H1 (cell line): Measurements from ENCODE around the gene ZNF598. TPM values are rescaled to one million over a fixed set of nuclear protein-coding genes. Genes with fewer than 3 reads are reported as not detected.

Source experiments
- CTCF ChIA-PET: fragments of 300-600 bp; sonication (Branson Sonifier 250); formaldehyde crosslinking; loops from one replicate; lab custom pipeline; 2021; ENCODE audit not compliant: partially characterized antibody; lab: Charles Lee
- POLR2A ChIA-PET: fragments of 300-600 bp; sonication (Branson Sonifier 250); formaldehyde crosslinking; loops from one replicate; lab custom pipeline; 2021; ENCODE audit warnings: inconsistent platforms; ENCODE audit not compliant: partially characterized antibody; lab: Charles Lee
- DNase-seq, 2 experiments: peaks; one replicate each; pipeline versions ENCODE4 v3.0.0 to v3.0.0-alpha.2; 2010 to 2022; ENCODE audit warnings: low spot score in 2 of 2, low read depth in 1 of 2, mixed read lengths in 1 of 2
- FAIRE-seq: peaks from 2 replicates; lab custom pipeline; 2011; peaks lifted over from hg19 to GRCh38; lab: Jason Lieb, UNC
- H2AFZ ChIP-seq: 2 replicates; pipeline ENCODE4 v1.8.1; 2012; ENCODE audit warnings: low read length, inconsistent platforms
- H2AK5ac ChIP-seq: 2 replicates; pipeline ENCODE4 v1.6.1; 2013; ENCODE audit warnings: low read depth, low read length
- H2BK120ac ChIP-seq: replicated peaks from 2 replicates; pipeline ENCODE3; 2013; ENCODE audit warnings: low read depth, low read length, inconsistent platforms
- H2BK12ac ChIP-seq: 2 replicates; pipeline ENCODE4 v1.6.1; 2013; ENCODE audit warnings: low read depth, low read length
- H2BK15ac ChIP-seq: 2 replicates; pipeline ENCODE4 v1.6.1; 2013; ENCODE audit warnings: low read length
- H2BK20ac ChIP-seq: 2 replicates; pipeline ENCODE4 v1.6.1; 2013; ENCODE audit warnings: low read length
- H2BK5ac ChIP-seq: 2 replicates; pipeline ENCODE4 v1.6.1; 2013; ENCODE audit warnings: low read depth, low read length
- H3K14ac ChIP-seq: 2 replicates; pipeline ENCODE4 v1.6.1; 2013; ENCODE audit warnings: inconsistent platforms; ENCODE audit not compliant: insufficient read length
- H3K18ac ChIP-seq: 2 replicates; pipeline ENCODE4 v1.6.1; 2013; ENCODE audit warnings: low read length; ENCODE audit errors: extremely low read depth
- H3K23ac ChIP-seq: 2 replicates; pipeline ENCODE4 v1.6.1; 2013; ENCODE audit warnings: inconsistent platforms; ENCODE audit not compliant: insufficient read length
- H3K23me2 ChIP-seq: 2 replicates; pipeline ENCODE4 v1.6.1; 2013; ENCODE audit warnings: low read depth, low read length
- H3K27ac ChIP-seq: 2 replicates; pipeline ENCODE4 v1.6.1; 2011; ENCODE audit warnings: low read depth, low read length, inconsistent platforms
- H3K27me3 ChIP-seq, 4 experiments: replicated peaks in 1 of 4; 1 replicate in 1 of 4; 2 replicates in 3 of 4; pipeline versions ENCODE4 v1.6.1 to v1.8.1; 2011 to 2013; ENCODE audit warnings: low read length in 3 of 4, mild to moderate bottlenecking in 3 of 4, inconsistent platforms in 2 of 4, mixed read lengths in 2 of 4, moderate library complexity in 1 of 4; ENCODE audit not compliant: control insufficient read depth in 3 of 4, insufficient read depth in 3 of 4; ENCODE audit errors: extremely low read depth in 1 of 4
- H3K36me3 ChIP-seq, 4 experiments: 2 replicates each; pipeline versions ENCODE4 v1.6.1 to v1.8.1; 2011 to 2013; ENCODE audit warnings: mild to moderate bottlenecking in 4 of 4, low read length in 3 of 4, moderate library complexity in 2 of 4, control low read depth in 1 of 4, inconsistent platforms in 1 of 4; ENCODE audit not compliant: insufficient read depth in 4 of 4, control insufficient read depth in 2 of 4
- H3K4ac ChIP-seq: replicated peaks from 2 replicates; pipeline ENCODE3; 2013; ENCODE audit warnings: low read length, low read depth, mixed read lengths, inconsistent platforms; ENCODE audit not compliant: insufficient read length
- H3K4me1 ChIP-seq, 4 experiments: replicated peaks in 1 of 4; 1 replicate in 1 of 4; 2 replicates in 3 of 4; pipeline versions ENCODE4 v1.6.1 to v1.8.1; 2011 to 2013; ENCODE audit warnings: low read length in 3 of 4, inconsistent platforms in 2 of 4, mixed read lengths in 1 of 4; ENCODE audit not compliant: insufficient read depth in 4 of 4, control insufficient read depth in 3 of 4
- H3K4me2 ChIP-seq, 2 experiments: 2 replicates each; pipeline versions ENCODE4 v1.6.1 to v1.8.1; 2011 to 2013; ENCODE audit warnings: low read depth in 2 of 2, low read length in 2 of 2, control low read depth in 1 of 2, inconsistent platforms in 1 of 2, mild to moderate bottlenecking in 1 of 2; ENCODE audit not compliant: insufficient read depth in 1 of 2
- H3K4me3 ChIP-seq, 4 experiments: fragments of 200-600, 300-600 bp in 1 of 4; sonication (generic), shearing (Covaris generic), sonication (Bioruptor Twin) in 1 of 4; 2 replicates each; pipeline versions ENCODE4 v1.5.1 to v1.8.1; 2011 to 2016; ENCODE audit warnings: low read length in 4 of 4, low read depth in 3 of 4, control low read depth in 2 of 4, inconsistent platforms in 2 of 4, mild to moderate bottlenecking in 2 of 4, mixed read lengths in 1 of 4, moderate library complexity in 1 of 4; ENCODE audit not compliant: insufficient read depth in 2 of 4; ENCODE audit errors: extremely low read depth in 1 of 4
- H3K56ac ChIP-seq: replicated peaks from 2 replicates; pipeline ENCODE3; 2013; ENCODE audit warnings: low read depth, mild to moderate bottlenecking, mixed read lengths, low read length, inconsistent platforms; ENCODE audit not compliant: insufficient read length
- H3K79me1 ChIP-seq: 2 replicates; pipeline ENCODE4 v1.6.1; 2013; ENCODE audit warnings: low read depth, low read length, control low read depth
- H3K79me2 ChIP-seq, 2 experiments: 2 replicates each; pipeline versions ENCODE4 v1.6.1 to v1.8.1; 2012 to 2013; ENCODE audit warnings: low read length in 2 of 2, mild to moderate bottlenecking in 2 of 2, inconsistent platforms in 1 of 2; ENCODE audit not compliant: insufficient read depth in 2 of 2, control insufficient read depth in 1 of 2
- H3K9ac ChIP-seq, 4 experiments: replicated peaks in 1 of 4; 1 replicate in 1 of 4; 2 replicates in 3 of 4; pipeline versions ENCODE4 v1.6.1 to v1.8.1; 2011 to 2013; ENCODE audit warnings: low read depth in 3 of 4, low read length in 3 of 4, control low read depth in 2 of 4, mild to moderate bottlenecking in 2 of 4, moderate library complexity in 2 of 4, inconsistent platforms in 1 of 4; ENCODE audit errors: extremely low read depth in 1 of 4
- H3K9me3 ChIP-seq, 2 experiments: 2 replicates each; pipeline versions ENCODE4 v1.6.1 to v1.8.1; 2012 to 2013; ENCODE audit warnings: mild to moderate bottlenecking in 2 of 2, moderate library complexity in 2 of 2, control low read depth in 1 of 2, inconsistent platforms in 1 of 2, low read depth in 1 of 2, low read length in 1 of 2, mixed read lengths in 1 of 2; ENCODE audit not compliant: insufficient read depth in 2 of 2
- H4K20me1 ChIP-seq, 2 experiments: replicated peaks in 1 of 2; 2 replicates each; pipeline versions ENCODE3 to v1.8.1; 2011 to 2013; ENCODE audit warnings: inconsistent platforms in 2 of 2, low read length in 2 of 2, mild to moderate bottlenecking in 1 of 2; ENCODE audit not compliant: insufficient read depth in 2 of 2, control insufficient read depth in 1 of 2
- H4K5ac ChIP-seq: 2 replicates; pipeline ENCODE4 v1.6.1; 2013; ENCODE audit warnings: low read length, low read depth, mixed read lengths, inconsistent platforms; ENCODE audit not compliant: insufficient read length
- H4K8ac ChIP-seq: 2 replicates; pipeline ENCODE4 v1.8.0; 2013; ENCODE audit warnings: mild to moderate bottlenecking, moderate library complexity, low read length, inconsistent platforms; ENCODE audit not compliant: insufficient read depth; ENCODE audit errors: extremely low read depth
- H4K91ac ChIP-seq: replicated peaks from 2 replicates; pipeline ENCODE3; 2013; ENCODE audit warnings: low read length, mixed read lengths, inconsistent platforms; ENCODE audit not compliant: insufficient read length
- CEBPB ChIP-seq: IDR thresholded peaks from 2 replicates; pipeline ENCODE4 v1.6.1; 2012; ENCODE audit warnings: low read depth, low read length
- CHD2 ChIP-seq: IDR thresholded peaks from 2 replicates; pipeline ENCODE4 v1.6.1; 2012; ENCODE audit warnings: low read length, improper control_type of control experiment
- CREB1 ChIP-seq: IDR thresholded peaks from 2 replicates; pipeline ENCODE4 v1.6.1; 2012; ENCODE audit warnings: inconsistent platforms
- HDAC6 ChIP-seq: IDR thresholded peaks from one replicate; pipeline ENCODE4 v1.7.1; 2012; ENCODE audit warnings: low read depth, mild to moderate bottlenecking, inconsistent platforms, low read length, moderate library complexity
- JUN ChIP-seq: IDR thresholded peaks from 2 replicates; pipeline ENCODE4 v1.6.1; 2011; ENCODE audit warnings: low read depth, mild to moderate bottlenecking, improper control_type of control experiment, low read length
- POLR2A ChIP-seq, 2 experiments: IDR thresholded peaks; 1 replicate in 1 of 2; 2 replicates in 1 of 2; pipeline ENCODE4 v1.6.1; 2011; ENCODE audit warnings: low read depth in 2 of 2, low read length in 2 of 2, mild to moderate bottlenecking in 2 of 2; ENCODE audit errors: control extremely low read depth in 1 of 2
- RXRA ChIP-seq: IDR thresholded peaks from 2 replicates; pipeline ENCODE4 v1.6.1; 2011; ENCODE audit warnings: low read depth, mild to moderate bottlenecking, low read length, moderate library complexity; ENCODE audit not compliant: insufficient read depth
- SRF ChIP-seq: IDR thresholded peaks from 2 replicates; pipeline ENCODE4 v1.6.1; 2011; ENCODE audit warnings: mild to moderate bottlenecking, low read depth, low read length, moderate library complexity
- TAF1 ChIP-seq: IDR thresholded peaks from 2 replicates; pipeline ENCODE4 v1.6.1; 2011; ENCODE audit warnings: mild to moderate bottlenecking, low read depth, low read length
- YY1 ChIP-seq: IDR thresholded peaks from 2 replicates; pipeline ENCODE4 v1.6.1; 2011; ENCODE audit warnings: low read depth, mild to moderate bottlenecking, low read length
- WGBS, 2 experiments: shearing (Covaris generic) in 1 of 2; methylation state at CpG; one replicate each; pipeline versions ENCODE4 v1.1.6 to v1.1.7; 2013 to 2015; ENCODE audit warnings: low lambda C conversion rate in 2 of 2, mixed read lengths in 2 of 2, inconsistent platforms in 1 of 2, low coverage in 1 of 2, missing lambda C conversion rate in 1 of 2; ENCODE audit not compliant: insufficient replicate concordance in 2 of 2, insufficient coverage in 1 of 2, insufficient read length in 1 of 2; ENCODE audit errors: extremely low coverage in 1 of 2, missing lambda C conversion rate in 1 of 2; 5-methylcytosine and 5-hydroxymethylcytosine counted together
- polyA plus RNA-seq, 7 experiments: library from polyadenylated mRNA; depleted of rRNA in 3 of 7; stranded (reverse) in 5 of 7; unstranded in 2 of 7; fragments of >200 nt in 5 of 7; fragments of 200-250 nt in 2 of 7; gene quantifications; 1 replicate in 5 of 7; 2 replicates in 1 of 7; 4 replicates in 1 of 7; pipeline versions ENCODE4 v1.2.1 to v1.2.3, GENCODE V29; 2011 to 2013; ENCODE audit warnings: missing spikeins in 2 of 7, mixed read lengths in 2 of 7
- total RNA-seq: library from RNA; stranded (reverse); fragmentation: NEBNext Ultra II Directional; extraction: Animal tissue kit (Norgen Biotek cat#: 25700); gene quantifications from 2 replicates; pipeline ENCODE4 v1.2.1, GENCODE V29; 2021
- TF ChIP-seq, protein P1 (sequence below), 3 experiments: IDR thresholded peaks; 1 replicate in 2 of 3; 2 replicates in 1 of 3; pipeline versions ENCODE4 v1.5.1 to v1.6.1; 2011; ENCODE audit warnings: low read length in 3 of 3, mild to moderate bottlenecking in 3 of 3, inconsistent platforms in 2 of 3, low read depth in 1 of 3, moderate library complexity in 1 of 3; ENCODE audit not compliant: insufficient read depth in 1 of 3; ENCODE audit errors: control extremely low read depth in 1 of 3

Gene ZNF598
- total and polyA plus RNA-seq, 2 of the 8 experiments (the other 6 are each of a cell fraction or from before 2014, with no cell fraction given), result 29.3 to 47.6 TPM

DNA sequence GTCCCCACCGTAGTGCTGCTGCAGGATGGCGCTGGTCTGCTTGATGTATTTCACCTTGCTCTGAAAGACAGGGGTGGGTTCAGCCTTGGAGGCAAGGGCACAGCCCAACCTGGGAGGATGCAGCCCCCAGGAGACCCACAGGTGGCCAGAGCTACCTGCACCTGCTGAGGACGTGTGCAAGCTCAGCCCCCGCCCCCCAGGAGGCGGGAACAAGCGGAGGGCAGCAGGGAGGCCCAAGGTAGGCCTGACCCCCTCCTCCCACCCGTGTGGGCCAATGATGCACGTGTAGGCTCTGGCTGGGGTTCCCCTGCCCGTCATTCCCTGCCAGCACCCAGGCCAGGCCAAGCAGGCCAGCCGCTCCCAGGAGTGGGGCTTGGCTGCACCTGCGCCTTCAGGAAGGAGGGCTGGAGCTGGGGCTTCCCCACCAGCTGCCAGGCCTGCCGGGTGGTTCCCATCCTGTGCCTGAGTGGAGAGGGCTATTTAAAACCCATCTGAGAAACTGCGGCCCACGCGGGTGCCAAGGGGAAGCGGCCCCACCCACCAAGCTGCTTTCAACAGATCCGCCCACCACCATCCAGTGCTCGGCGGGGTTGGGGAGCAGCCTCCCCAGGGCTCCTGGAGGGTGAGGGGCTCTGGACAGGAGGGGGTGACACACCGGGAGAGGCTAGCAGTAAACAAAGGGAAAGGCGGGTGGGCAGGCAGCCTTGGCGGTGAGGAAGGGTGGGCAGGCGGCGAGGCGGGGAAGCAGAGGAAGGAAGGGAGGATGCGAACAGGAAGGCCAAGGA is 34.2 kb upstream of the ZNF598 start:
- Histone ChIP-seq H3K23me2 (peaks cover 10% of the 10 kb centered on the region), H3K23ac (no peak overlapping the region), H3K14ac (no peak overlapping the region), H4K8ac (0 out of 2 replicates have a peak overlapping the region, but pooled peaks have one; percentile 25), H2BK5ac (no peak overlapping the region), H3K27me3 (no peaks in the 10 kb centered on the region; a peak in 1 of 7 replicates), H3K9ac (no peak overlapping the region), H2AK5ac (no peak overlapping the region), H3K18ac (no peak overlapping the region), H2BK12ac (no peak overlapping the region), H3K36me3 (peaks cover 0 to 3% (median 0%) of the 10 kb centered on the region in 4 experiments; a peak in 1 of 8 replicates), H2BK20ac (no peak overlapping the region), H3K27ac (no peak overlapping the region), H3K79me2 (peaks cover 0 to 11% of the 10 kb centered on the region in 2 experiments; a peak in 1 of 4 replicates), H3K4me3 (no peak overlapping the region), H3K79me1 (peaks cover 6% of the 10 kb centered on the region; the same call in 1 of the 2 replicates), H2BK15ac (no peak overlapping the region), H4K20me1 (peaks cover 0 to 5% of the 10 kb centered on the region in 2 experiments), H3K4me2 (no peak overlapping the region), H3K4ac (no peak overlapping the region), H3K4me1 (peaks cover 0 to 8% (median 1%) of the 10 kb centered on the region in 4 experiments; a peak in 4 of 7 replicates), H3K56ac (no peak overlapping the region), H4K5ac (no peak overlapping the region), H3K9me3 (no peaks in the 10 kb centered on the region), H2BK120ac (no peak overlapping the region), H2AFZ (no peak overlapping the region), H4K91ac (no peak overlapping the region)
- ChIA-PET CTCF (interaction anchor here (0.6 to 1.8 kb wide), 4 partner anchors 13 to 199 kb away, joined by 3 to 4 read pairs (median 3); no protein-coding TSS in a partner anchor), POLR2A (interaction anchor here (1.2 to 1.7 kb wide), 2 partner anchors 110 to 124 kb away, joined by 3 to 4 read pairs; no protein-coding TSS in a partner anchor)
- DNase-seq (no peak), FAIRE-seq (no peak)
- WGBS, 2 experiments, result 90% methylated on average over 20 of the region's 26 CpGs; no CpG with 5 or more reads in 1 of the 2 experiments
- TF ChIP-seq TAF1 (no peak), CHD2 (no peak), JUN (no peak), RXRA (no peak), HDAC6 (no peak), CREB1 (no peak), YY1 (no peak), SRF (no peak), CEBPB (no peak), POLR2A (IDR thresholded peaks at IDR 0.05; ENCODE audit: control extremely low read depth in 1 of 2, low read depth in 2 of 2, low read length in 2 of 2) (no peak)
- TF ChIP-seq, protein P1, sequence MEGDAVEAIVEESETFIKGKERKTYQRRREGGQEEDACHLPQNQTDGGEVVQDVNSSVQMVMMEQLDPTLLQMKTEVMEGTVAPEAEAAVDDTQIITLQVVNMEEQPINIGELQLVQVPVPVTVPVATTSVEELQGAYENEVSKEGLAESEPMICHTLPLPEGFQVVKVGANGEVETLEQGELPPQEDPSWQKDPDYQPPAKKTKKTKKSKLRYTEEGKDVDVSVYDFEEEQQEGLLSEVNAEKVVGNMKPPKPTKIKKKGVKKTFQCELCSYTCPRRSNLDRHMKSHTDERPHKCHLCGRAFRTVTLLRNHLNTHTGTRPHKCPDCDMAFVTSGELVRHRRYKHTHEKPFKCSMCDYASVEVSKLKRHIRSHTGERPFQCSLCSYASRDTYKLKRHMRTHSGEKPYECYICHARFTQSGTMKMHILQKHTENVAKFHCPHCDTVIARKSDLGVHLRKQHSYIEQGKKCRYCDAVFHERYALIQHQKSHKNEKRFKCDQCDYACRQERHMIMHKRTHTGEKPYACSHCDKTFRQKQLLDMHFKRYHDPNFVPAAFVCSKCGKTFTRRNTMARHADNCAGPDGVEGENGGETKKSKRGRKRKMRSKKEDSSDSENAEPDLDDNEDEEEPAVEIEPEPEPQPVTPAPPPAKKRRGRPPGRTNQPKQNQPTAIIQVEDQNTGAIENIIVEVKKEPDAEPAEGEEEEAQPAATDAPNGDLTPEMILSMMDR (IDR thresholded peaks at IDR 0.05; ENCODE audit: control extremely low read depth in 1 of 3, insufficient read depth in 1 of 3, low read depth in 1 of 3, low read length in 3 of 3), result no peak
